ENCODE measurements around the gene SEPTIN1. TPM values are rescaled to one million over a fixed set of nuclear protein-coding genes. Genes with fewer than 3 reads are reported as not detected.

The SEPTIN1 gene
- total and polyA plus RNA-seq, 2 of the 13 experiments (the other 11 are each of a cell fraction or from before 2014, with no cell fraction given): 0.18 to 0.67 TPM

DNA sequence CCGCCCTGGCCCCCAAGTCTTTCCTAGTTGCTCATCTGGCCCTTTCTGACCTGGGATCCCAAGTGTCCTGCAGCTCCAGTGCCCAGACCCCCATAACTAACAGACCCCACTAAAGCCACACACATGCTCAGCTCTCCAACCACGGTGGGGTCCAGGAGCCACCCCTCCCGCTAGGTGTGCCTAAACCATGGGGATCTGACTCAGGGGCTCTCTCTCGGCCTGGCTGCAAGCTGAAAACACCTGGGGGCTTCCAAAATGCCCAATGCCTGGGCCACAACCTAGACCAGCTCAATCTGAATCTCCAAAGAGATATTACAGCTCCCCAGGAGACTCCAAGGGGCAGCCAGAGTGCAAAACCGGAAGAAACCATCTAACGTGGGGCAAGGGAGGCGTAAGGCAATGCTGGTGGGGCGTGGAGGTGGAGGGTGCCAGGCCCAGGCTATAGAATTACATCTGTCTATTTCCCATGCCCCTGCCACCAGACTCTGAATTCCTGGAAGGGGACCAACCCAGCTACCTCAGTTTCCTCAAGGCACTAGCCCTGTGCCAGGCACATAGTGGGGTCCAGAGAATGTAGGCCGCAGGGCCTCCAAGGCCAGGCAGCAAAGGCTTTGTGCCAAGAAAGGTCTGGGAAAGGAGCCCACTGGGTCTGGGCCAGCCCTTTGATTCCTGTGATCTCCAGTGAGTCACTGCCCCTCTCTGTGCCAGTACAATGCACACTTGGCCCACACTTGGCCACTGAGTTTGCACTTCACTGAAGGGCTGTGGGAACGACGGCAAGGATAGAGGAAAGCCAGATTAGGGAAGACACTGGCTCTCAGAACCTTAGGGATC, 30.6 kb downstream of the SEPTIN1 start:
- H3K9me3 ChIP-seq (ENCODE audit: low read length): no peaks in the 10 kb centered on the region
- ChIA-PET POLR2A (interaction anchor here (1.3 to 1.6 kb wide), 5 partner anchors 10 to 58 kb away, joined by 3 to 6 read pairs (median 4); no protein-coding TSS in a partner anchor), CTCF (ENCODE audit: low intra/inter-chr PET ratio, low total read pairs) (interaction anchor here (0.8 to 2.4 kb wide), 2 partner anchors 17 to 57 kb away, joined by 3 to 10 read pairs; no protein-coding TSS in a partner anchor)
- FAIRE-seq: no peak
- peaks cover 47% of the 10 kb centered on the region for H3K4me1 ChIP-seq (ENCODE audit: insufficient read depth, low read length)
- H3K27me3 ChIP-seq (ENCODE audit: control insufficient read depth in 1 of 2, insufficient read depth in 2 of 2, low read length in 2 of 2): no peaks in the 10 kb centered on the region; a peak in 1 of 5 replicates
- H3K79me2 ChIP-seq (ENCODE audit: insufficient read depth, low read length): peaks cover 22% of the 10 kb centered on the region
- no TSS peak for BruUV-seq (replicated peaks)
- H3K9ac ChIP-seq (ENCODE audit: insufficient read depth, low read depth, low read length): no peak overlapping the region
- H3K27ac ChIP-seq (ENCODE audit: extremely low read length, insufficient read depth, low read length): no peak overlapping the region
- in situ Hi-C loops (cut with HindIII; ENCODE audit: extremely low pct_ligation_motif_present, low pct_unique_long_range_greater_than_20kb): loop anchor here (10.0 kb wide), 1 partner anchor 263 kb away; the partner anchor contains the start of gene ZNF689
- no peak overlapping the region for H3K4me3 ChIP-seq (replicated peaks in 1 of 3; ENCODE audit: insufficient read depth in 1 of 3, low read depth in 2 of 3, low read length in 3 of 3)
- no peak overlapping the region for H3K4me2 ChIP-seq (ENCODE audit: low read depth, low read length)
- DNase-seq (ENCODE audit: low spot score): no peak
- WGBS (ENCODE audit: low lambda C conversion rate): 95% methylated on average over 10 of the region's 11 CpGs
- peaks cover 4 to 29% of the 10 kb centered on the region in 2 experiments for H3K36me3 ChIP-seq (replicated peaks in 1 of 2; ENCODE audit: control insufficient read depth in 1 of 2, insufficient read depth in 2 of 2, low read length in 2 of 2)
- ATAC-seq: no peak
- H2AFZ ChIP-seq (ENCODE audit: low read length): no peak overlapping the region
- H4K20me1 ChIP-seq (ENCODE audit: insufficient read depth, low read length): no peaks in the 10 kb centered on the region
- intact Hi-C loops (cut with micrococcal nuclease; ENCODE audit: unreplicated experiment): no loop called here
- no peak for TF ChIP-seq ZNF256 (CRISPR knock-in tag; conservative IDR thresholded peaks at IDR 0.05)
- TF ChIP-seq, protein P1, sequence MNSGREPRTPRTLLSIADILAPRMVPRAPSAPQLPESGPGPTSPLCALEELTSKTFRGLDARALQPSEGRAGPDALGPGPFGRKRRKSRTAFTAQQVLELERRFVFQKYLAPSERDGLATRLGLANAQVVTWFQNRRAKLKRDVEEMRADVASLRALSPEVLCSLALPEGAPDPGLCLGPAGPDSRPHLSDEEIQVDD (CRISPR knock-in tag; IDR thresholded peaks at IDR 0.05; ENCODE audit: borderline replicate concordance): 0 out of 2 replicates have a peak, but pooled peaks have one; percentile 25
- TF ChIP-seq ZNF496 (CRISPR knock-in tag; IDR thresholded peaks at IDR 0.05; ENCODE audit: insufficient replicate concordance): no peak
- no peak for TF ChIP-seq RFX1 (IDR thresholded peaks at IDR 0.05)
- TF ChIP-seq ZC3H13 (CRISPR knock-in tag; IDR thresholded peaks at IDR 0.05): 0 out of 2 replicates have a peak, but pooled peaks have one; percentile 21
- TF ChIP-seq, protein P2, sequence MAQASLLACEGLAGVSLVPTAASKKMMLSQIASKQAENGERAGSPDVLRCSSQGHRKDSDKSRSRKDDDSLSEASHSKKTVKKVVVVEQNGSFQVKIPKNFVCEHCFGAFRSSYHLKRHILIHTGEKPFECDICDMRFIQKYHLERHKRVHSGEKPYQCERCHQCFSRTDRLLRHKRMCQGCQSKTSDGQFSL (CRISPR knock-in tag; IDR thresholded peaks at IDR 0.05): no peak
- TF ChIP-seq, protein P3, sequence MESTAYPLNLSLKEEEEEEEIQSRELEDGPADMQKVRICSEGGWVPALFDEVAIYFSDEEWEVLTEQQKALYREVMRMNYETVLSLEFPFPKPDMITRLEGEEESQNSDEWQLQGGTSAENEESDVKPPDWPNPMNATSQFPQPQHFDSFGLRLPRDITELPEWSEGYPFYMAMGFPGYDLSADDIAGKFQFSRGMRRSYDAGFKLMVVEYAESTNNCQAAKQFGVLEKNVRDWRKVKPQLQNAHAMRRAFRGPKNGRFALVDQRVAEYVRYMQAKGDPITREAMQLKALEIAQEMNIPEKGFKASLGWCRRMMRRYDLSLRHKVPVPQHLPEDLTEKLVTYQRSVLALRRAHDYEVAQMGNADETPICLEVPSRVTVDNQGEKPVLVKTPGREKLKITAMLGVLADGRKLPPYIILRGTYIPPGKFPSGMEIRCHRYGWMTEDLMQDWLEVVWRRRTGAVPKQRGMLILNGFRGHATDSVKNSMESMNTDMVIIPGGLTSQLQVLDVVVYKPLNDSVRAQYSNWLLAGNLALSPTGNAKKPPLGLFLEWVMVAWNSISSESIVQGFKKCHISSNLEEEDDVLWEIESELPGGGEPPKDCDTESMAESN (CRISPR knock-in tag; conservative IDR thresholded peaks at IDR 0.05): 0 out of 2 replicates have a peak, but pooled peaks have one; percentile 34
- TF ChIP-seq NONO (IDR thresholded peaks at IDR 0.05): no peak
- TF ChIP-seq NONO (CRISPR knock-in tag; conservative IDR thresholded peaks at IDR 0.05): peak; percentile 43; the same call in 1 of the 2 replicates
- peak; percentile 15 for TF ChIP-seq POLR2G (IDR thresholded peaks at IDR 0.05; ENCODE audit: low read depth, low read length)
- TF ChIP-seq ZNF143 (CRISPR knock-in tag; IDR thresholded peaks at IDR 0.05): no peak
- TF ChIP-seq XRCC5 (optimal IDR thresholded peaks at IDR 0.05; ENCODE audit: low read length): peak; percentile 32
- TF ChIP-seq, protein P4, sequence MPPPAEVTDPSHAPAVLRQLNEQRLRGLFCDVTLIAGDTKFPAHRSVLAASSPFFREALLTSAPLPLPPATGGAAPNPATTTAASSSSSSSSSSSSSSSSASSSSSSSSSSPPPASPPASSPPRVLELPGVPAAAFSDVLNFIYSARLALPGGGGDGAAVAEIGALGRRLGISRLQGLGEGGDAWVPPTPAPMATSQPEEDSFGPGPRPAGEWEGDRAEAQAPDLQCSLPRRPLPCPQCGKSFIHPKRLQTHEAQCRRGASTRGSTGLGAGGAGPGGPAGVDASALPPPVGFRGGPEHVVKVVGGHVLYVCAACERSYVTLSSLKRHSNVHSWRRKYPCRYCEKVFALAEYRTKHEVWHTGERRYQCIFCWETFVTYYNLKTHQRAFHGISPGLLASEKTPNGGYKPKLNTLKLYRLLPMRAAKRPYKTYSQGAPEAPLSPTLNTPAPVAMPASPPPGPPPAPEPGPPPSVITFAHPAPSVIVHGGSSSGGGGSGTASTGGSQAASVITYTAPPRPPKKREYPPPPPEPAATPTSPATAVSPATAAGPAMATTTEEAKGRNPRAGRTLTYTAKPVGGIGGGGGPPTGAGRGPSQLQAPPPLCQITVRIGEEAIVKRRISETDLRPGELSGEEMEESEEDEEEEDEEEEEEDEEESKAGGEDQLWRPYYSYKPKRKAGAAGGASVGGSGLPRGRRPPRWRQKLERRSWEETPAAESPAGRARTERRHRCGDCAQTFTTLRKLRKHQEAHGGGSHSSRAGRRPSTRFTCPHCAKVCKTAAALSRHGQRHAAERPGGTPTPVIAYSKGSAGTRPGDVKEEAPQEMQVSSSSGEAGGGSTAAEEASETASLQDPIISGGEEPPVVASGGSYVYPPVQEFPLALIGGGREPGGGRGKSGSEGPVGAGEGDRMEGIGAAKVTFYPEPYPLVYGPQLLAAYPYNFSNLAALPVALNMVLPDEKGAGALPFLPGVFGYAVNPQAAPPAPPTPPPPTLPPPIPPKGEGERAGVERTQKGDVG (CRISPR knock-in tag; IDR thresholded peaks at IDR 0.05; ENCODE audit: borderline replicate concordance): no peak
- TF ChIP-seq POLR2AphosphoS5 (IDR thresholded peaks at IDR 0.05; ENCODE audit: low read depth, low read length): 0 out of 2 replicates have a peak, but pooled peaks have one; percentile 9
- TF ChIP-seq AKAP8 (CRISPR knock-in tag; IDR thresholded peaks at IDR 0.05): peak; percentile 52; the same call in 1 of the 2 replicates
- TF ChIP-seq RBM22 (optimal IDR thresholded peaks at IDR 0.05; ENCODE audit: low read length): peak; percentile 0
- no peak for TF ChIP-seq PHF21A (CRISPR knock-in tag; IDR thresholded peaks at IDR 0.05)
- no peak for TF ChIP-seq MBD4 (IDR thresholded peaks at IDR 0.05; ENCODE audit: borderline replicate concordance, low read length)
